Astrocyte (in vitro differentiated cells and primary cell): ENCODE data around the gene SMIM35.

Experiments used
- EZH2 ChIP-seq: IDR thresholded peaks from 2 replicates; pipeline ENCODE4 v1.6.1; 2012; ENCODE audit warnings: mild to moderate bottlenecking, low read length, inconsistent platforms; ENCODE audit not compliant: insufficient read depth
- TF ChIP-seq, protein P1 (sequence below): IDR thresholded peaks from 2 replicates; pipeline ENCODE4 v1.5.1; 2011; ENCODE audit warnings: low read depth, mild to moderate bottlenecking, inconsistent platforms, low read length, moderate library complexity; ENCODE audit not compliant: insufficient read depth

GRCh38 chr11:118073554-118073953 is 13.2 kb downstream of the SMIM35 start:
- TF ChIP-seq, protein P1, sequence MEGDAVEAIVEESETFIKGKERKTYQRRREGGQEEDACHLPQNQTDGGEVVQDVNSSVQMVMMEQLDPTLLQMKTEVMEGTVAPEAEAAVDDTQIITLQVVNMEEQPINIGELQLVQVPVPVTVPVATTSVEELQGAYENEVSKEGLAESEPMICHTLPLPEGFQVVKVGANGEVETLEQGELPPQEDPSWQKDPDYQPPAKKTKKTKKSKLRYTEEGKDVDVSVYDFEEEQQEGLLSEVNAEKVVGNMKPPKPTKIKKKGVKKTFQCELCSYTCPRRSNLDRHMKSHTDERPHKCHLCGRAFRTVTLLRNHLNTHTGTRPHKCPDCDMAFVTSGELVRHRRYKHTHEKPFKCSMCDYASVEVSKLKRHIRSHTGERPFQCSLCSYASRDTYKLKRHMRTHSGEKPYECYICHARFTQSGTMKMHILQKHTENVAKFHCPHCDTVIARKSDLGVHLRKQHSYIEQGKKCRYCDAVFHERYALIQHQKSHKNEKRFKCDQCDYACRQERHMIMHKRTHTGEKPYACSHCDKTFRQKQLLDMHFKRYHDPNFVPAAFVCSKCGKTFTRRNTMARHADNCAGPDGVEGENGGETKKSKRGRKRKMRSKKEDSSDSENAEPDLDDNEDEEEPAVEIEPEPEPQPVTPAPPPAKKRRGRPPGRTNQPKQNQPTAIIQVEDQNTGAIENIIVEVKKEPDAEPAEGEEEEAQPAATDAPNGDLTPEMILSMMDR = no peak
- no peak for TF ChIP-seq EZH2
